CD4-positive, alpha-beta T cell treated with Interleukin-17A for 1 hour (primary cell): ENCODE measurements around the gene TRIM49C.
"Not testable (repeated sequence)": the region's sequence is repeated elsewhere in the genome, so short reads cannot be mapped to it uniquely, and the experiment has no call there.

Experiments
- DNase-seq: peaks from one replicate; pipeline ENCODE4 v3.0.0-alpha.2; 2020

The TRIM49C gene, protein sequence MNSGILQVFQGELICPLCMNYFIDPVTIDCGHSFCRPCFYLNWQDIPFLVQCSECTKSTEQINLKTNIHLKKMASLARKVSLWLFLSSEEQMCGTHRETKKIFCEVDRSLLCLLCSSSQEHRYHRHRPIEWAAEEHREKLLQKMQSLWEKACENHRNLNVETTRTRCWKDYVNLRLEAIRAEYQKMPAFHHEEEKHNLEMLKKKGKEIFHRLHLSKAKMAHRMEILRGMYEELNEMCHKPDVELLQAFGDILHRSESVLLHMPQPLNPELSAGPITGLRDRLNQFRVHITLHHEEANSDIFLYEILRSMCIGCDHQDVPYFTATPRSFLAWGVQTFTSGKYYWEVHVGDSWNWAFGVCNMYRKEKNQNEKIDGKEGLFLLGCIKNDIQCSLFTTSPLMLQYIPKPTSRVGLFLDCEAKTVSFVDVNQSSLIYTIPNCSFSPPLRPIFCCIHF

DNA sequence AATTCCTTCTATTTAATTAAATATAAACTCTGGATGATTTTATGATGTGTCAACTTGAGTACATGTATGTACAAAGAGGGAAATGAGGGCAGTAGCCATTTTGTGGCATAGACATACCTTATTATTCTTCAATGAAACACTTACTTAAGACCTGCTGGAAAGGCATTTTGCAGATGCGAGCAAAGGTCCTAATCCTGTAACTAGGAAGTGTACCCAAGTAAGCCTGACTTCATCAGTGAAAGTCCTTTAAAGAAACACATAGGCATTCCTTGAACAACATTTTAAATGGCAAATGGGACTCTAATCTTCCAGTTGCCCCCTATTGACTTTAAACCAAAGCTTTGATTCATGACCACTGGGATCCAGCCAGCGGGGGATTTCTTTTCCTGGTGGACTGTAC is at the start of gene TRIM49C:
Gene TRIM49C (plus strand): TSS at position 301 of the 400 bp plus-strand sequence. CDS start 4,106 bp downstream, outside the sequence.
- not testable (repeated sequence) for DNase-seq

GRCh38 chr11:90024184-90024583 is 6.7 kb upstream of the TRIM49C start:
- DNase-seq = not testable (repeated sequence)

- not testable (repeated sequence) for DNase-seq
Measured at GRCh38 chr11:90051591-90052209, 20.8 kb downstream of the TRIM49C start.

- not testable (repeated sequence) for DNase-seq
Measured at GRCh38 chr11:90052311-90052710, 21.4 kb downstream of the TRIM49C start.

DNA sequence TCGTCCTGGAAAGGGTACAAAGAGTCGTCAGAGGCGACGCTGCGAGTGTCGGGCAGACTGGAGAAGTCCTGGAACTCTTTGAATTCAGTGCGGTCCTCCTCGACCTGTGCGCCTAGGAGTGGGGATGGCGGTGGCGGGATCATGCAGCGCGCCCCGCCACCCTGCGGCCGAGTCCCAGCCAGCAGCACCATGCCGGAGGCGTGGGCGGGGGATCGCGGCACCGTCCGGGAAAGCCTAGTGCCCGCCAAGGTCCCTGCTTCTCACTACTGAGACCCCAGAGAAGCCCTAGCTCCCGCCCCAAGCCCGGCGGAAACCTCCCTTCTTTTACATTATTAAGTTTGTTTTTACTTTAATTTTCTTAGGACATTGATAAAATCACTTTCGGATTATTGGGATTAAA is 22.6 kb downstream of the TRIM49C start:
- DNase-seq = not testable (repeated sequence)

DNA sequence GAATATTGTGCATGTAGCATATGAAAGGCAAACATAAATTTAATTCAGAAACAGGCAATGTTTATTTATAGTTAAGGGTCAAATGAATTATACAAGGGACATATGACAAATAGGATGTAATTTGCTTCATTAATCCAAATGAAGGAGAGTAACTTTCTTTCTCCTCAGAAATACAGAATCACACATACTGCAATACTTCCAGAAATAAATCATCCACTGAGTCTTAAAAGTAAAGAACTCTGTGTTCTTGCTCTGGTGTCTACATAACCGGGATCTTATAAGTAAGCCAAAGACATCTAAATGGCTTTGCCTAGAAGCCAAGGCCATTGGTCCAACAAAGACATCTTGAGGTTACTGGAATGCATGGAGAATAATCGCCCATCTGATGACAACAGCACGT is 54.7 kb downstream of the TRIM49C start, which contains the start of gene UBTFL1:
Gene UBTFL1 (plus strand): TSS at position 301 of the 400 bp plus-strand sequence. CDS start 0 bp downstream, at position 301.
- DNase-seq = not testable (repeated sequence)

DNA sequence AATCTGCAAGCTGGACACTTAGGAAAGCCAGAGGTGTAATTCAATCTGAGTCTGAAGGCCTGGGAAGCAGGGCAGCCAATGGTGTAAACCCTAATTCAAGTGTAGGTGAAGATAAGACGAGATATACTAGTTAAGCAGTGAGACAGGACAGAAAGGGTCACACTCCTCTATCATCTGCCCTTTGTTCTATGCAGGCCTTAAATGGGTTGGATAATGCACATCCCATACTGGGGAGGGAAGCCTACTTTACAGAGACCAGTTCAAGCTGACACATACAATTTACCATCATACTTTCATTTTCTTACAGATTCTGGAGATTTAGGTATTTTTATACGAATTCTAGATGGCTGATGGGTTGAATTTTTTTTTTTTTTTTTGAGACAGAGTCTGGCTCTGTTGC is 57.8 kb downstream of the TRIM49C start:
- DNase-seq = not testable (repeated sequence)
